Head of caudate nucleus (tissue), 42 donors: ENCODE data around the gene CR2.
"Not testable (repeated sequence)": the region's sequence is repeated elsewhere in the genome, so short reads cannot be mapped to it uniquely, and the experiment has no call there.

Source experiments
- DNase-seq, 42 donors: peaks; one replicate each; pipeline versions ENCODE4 v3.0.0 to v3.0.0-alpha.2; 2020 to 2021; ENCODE audit warnings: mixed read lengths in 7 of 42
- intact Hi-C: fragments of 100-400 bp; cut with DNase I; formaldehyde crosslinking; loops from one replicate; pipeline ENCODE4 v1.15.0; 2022

CR2 gene

GRCh38 chr1:207499573-207499972, 45.4 kb downstream of the CR2 start:
- intact Hi-C loops, result no loop called here
- DNase-seq, result peak; percentile 56 to 92 (median 81)

- intact Hi-C loops, result no loop called here
- no peak for DNase-seq
Observed at GRCh38 chr1:207500306-207500705, 46.2 kb downstream of the CR2 start.

DNA sequence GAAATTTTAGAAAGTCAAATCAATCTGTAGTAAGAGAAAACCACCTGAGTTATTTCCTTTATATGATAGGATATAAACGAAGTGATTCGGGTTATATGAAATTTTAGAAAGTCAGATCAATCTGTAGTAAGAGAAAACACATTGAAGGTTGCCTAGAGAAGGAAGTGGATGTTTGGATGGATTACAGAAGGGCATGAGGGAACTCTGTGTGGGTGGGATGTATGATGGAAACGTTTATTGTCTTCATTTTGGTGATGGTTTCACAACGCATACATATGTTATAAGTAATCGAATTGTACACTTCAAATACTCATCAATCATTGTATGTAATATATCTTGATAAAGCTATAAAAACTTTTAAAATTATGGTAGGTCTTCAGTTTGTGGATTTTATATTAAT, 46.9 kb downstream of the CR2 start:
- intact Hi-C loops, result no loop called here
- DNase-seq, result no peak

DNA sequence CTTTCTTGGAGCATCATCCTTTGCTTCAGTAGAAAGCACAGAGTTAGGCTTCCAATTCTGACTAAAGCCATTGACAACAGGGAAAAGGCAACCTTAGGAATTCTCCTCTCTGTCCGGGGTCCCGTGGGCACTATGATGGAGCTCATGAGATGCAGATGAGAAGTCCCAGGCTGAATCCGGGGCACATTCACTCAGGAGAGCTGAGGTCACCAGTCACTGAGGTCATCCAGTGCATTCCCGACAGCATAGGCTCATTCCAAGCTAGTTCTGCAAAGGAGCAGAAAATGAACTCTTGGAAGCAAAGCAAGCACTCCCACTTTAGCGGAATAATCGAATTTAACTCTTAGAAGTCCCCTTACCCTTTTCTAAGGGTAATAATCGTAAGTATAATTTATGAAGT, 48.6 kb downstream of the CR2 start:
- no peak for DNase-seq
- intact Hi-C loops, result no loop called here

GRCh38 chr1:207503950-207504349, 49.8 kb downstream of the CR2 start:
- DNase-seq, result no peak
- intact Hi-C loops, result no loop called here

GRCh38 chr1:207504438-207504837, 50.3 kb downstream of the CR2 start:
- no peak for DNase-seq
- intact Hi-C loops, result no loop called here

- no peak for DNase-seq
- intact Hi-C loops, result no loop called here
Observed at GRCh38 chr1:207510444-207510843, 56.3 kb downstream of the CR2 start.

GRCh38 chr1:207514890-207515289, 60.8 kb downstream of the CR2 start:
- intact Hi-C loops, result no loop called here
- DNase-seq, result no peak

DNA sequence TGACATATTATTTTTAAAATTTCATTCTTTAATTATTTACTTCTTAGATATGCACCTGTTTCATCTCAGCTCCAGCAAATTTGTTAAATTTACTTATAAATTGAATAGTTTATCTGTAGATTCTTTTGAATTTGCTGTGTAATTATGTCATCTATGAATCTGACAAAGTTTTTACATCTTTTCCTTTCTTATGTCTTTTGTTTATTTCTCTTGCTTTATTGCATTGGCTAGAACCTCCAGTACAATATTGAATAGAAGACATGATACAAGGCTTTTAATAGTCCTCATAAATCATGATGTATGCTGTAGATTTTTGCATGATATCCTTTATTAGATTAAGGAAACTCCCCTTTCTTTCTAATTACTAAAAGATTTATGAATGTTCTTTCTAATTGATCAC, 62.6 kb downstream of the CR2 start:
- no peak for DNase-seq
- intact Hi-C loops, result no loop called here

- intact Hi-C loops, result no loop called here
- no peak for DNase-seq
Observed at GRCh38 chr1:207518608-207519236, 64.6 kb downstream of the CR2 start.

DNA sequence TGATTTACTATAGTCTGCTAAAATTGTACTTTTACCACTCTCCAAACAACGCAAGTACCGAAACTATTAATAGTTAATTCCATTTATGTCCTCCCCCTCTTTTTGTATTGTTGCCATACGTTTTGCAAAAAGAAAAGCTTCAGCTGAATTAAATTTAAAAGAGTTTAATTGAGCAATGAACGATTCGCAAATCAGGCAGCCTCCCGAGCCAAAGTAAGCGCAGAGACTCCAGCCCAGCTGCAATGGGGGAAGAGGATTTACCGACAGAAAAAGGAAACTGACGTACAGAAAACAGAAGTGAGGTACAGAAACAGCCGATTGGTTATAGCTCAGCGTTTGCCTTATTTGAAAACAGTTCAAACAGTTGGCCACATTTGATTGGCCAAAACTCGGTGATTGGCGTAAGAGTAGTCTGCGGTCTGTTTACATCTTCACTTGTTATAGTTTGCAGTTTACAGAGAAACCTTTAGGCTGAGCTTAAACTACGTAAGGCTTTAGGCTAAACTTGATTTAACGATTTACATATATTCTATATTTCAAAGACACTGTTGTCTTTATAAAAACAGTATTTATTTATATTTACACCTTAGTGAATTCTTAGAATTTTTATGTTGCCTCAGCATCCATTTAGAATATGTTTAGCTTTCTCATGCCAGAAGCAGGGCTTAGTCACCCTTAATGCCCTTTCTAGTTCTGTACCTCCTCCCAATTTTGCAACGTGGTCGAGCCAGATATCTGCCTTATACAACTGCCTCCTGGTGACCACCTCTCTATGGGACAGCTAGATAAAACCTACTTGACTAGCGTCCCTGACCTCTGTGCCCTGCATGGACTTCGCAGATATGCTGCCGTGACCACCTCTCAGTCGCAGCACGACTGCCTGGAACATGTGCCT, 65.6 kb downstream of the CR2 start:
- no peak for DNase-seq
- intact Hi-C loops, result no loop called here

DNA sequence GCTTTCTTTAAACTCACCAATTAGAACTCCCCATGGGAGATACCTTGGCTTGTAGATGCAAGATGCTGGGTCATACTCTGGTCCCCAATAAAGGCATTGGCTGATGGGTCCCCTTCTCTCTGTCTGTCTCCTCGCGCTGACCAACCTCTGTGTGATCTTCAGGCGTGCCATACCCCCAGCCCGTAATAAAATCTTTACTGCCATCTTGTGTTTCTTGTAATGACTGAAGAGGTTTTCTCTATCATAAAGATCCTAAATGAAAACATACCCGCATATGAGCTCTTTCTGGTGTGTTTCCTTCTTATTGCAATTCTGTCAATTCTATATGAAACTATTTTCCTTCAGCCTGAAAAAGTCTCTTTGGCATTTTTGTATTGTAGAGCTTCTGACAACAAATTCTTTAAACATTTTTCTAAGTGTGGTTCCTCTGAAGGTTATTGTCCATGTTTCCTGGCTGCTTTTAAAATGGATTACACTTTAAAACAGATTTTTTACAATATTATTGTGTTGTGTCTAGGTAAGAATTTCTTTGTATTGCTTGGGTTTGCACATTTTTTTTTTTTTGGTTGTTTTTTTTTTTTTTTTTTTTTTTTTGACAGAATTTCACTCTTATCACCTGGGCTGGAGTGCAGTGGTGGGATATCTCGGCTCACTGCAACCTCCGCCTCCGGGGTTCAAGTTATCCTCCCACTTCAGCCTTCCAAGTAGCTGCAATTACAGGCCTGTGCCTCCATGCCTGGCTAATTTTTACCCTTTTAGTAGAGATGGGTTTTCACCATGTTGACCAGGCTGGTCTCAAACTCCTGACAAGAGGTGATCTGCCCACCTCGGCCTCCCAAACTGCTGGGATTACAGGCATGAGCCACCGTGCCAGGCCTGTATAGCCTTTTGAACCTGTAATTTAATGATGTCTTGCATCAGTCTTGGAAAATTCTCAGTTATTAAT, 66.5 kb downstream of the CR2 start:
- intact Hi-C loops, result not testable (repeated sequence)

GRCh38 chr1:207525239-207525638, 71.1 kb downstream of the CR2 start:
- DNase-seq, result peak in 21 of 42 donors; percentile 3 to 67 (median 22)
- intact Hi-C loops, result not testable (repeated sequence)

More for the DNA sequence above, 66.5 kb downstream of the CR2 start:
- not testable (repeated sequence) for DNase-seq

DNA sequence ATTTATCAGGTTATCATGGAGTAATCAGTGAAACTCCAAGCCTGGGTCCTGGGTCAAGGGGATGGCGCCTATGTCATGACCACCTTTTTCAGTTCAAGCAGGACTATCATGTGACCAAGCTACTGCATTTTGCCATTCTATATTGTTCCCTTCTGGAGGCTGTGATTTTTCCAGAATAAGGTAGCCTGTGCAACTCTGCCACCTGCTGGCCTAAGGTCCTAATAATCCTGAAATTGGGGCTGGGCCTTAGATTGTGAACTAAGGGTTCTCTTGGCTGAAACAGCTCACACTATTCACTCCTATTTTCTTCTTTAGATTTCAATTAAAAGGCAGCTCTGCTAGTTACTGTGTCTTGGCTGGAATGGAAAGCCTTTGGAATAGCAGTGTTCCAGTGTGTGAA, 74.3 kb downstream of the CR2 start:
- DNase-seq, intact Hi-C loops: not testable (repeated sequence)

DNA sequence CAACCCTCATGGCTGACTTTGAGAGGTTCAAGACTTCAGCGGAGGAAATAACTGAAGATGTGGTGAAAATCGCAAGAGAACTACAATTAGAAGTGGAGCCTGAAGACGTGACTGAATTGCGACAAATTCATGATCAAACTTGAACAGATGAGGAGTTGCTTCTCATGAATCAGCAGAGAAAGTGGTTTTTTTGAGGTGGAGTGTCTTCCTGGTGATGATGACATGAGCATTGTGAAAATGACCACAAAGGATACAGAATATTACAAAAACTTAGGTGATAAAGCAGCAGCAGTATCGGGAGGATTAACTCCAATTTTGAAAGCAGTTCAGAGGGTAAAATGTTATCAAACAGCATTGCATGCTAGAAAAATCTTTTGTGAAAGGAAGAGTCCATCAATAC, 82.1 kb downstream of the CR2 start:
- DNase-seq, intact Hi-C loops: not testable (repeated sequence)
